Esophagus squamous epithelium (tissue), 5 donors: ENCODE results near the gene MAPK8IP1. TPM values are rescaled to one million over a fixed set of nuclear protein-coding genes. Genes with fewer than 3 reads are reported as not detected.

Source experiments
- DNase-seq: peaks from one replicate; lab custom pipeline; 2025; lab: John Stamatoyannopoulos, UW
- H3K27ac ChIP-seq, 4 donors: fragments of 200-600 bp; sonication (generic); one replicate each; pipeline ENCODE4 v1.5.1; 2016 to 2019; ENCODE audit warnings: mild to moderate bottlenecking in 1 of 4
- H3K27me3 ChIP-seq, 4 donors: fragments of 200-600 bp; sonication (generic); 1 replicate in 3 of 4; 2 replicates in 1 of 4; pipeline versions ENCODE4 v1.5.1 to v1.6.0; 2017 to 2021; ENCODE audit warnings: antibody characterized with exemption in 1 of 4
- H3K36me3 ChIP-seq, 3 donors: fragments of 200-600 bp; sonication (generic); one replicate each; pipeline ENCODE4 v1.5.1; 2016 to 2019
- H3K4me1 ChIP-seq, 3 donors: fragments of 200-600 bp; sonication (generic); one replicate each; pipeline ENCODE4 v1.5.1; 2017 to 2019
- H3K4me3 ChIP-seq, 4 donors: fragments of 200-600 bp; sonication (generic); 1 replicate in 3 of 4; 2 replicates in 1 of 4; pipeline ENCODE4 v1.5.1; 2016 to 2019; ENCODE audit warnings: mild to moderate bottlenecking in 2 of 4, moderate library complexity in 1 of 4
- H3K9me3 ChIP-seq, 3 donors: fragments of 200-600 bp; sonication (generic); one replicate each; pipeline ENCODE4 v1.5.1; 2016 to 2019
- CTCF ChIP-seq, 6 experiments: fragments of 450-650 bp in 4 of 6; fragments of 200-600 bp in 2 of 6; sonication (generic) in 2 of 6; IDR thresholded peaks; one replicate each; pipeline ENCODE4 v1.5.1; 2016 to 2019; ENCODE audit warnings: antibody characterized with exemption in 6 of 6, mild to moderate bottlenecking in 4 of 6, moderate library complexity in 4 of 6
- POLR2A ChIP-seq, 4 donors: fragments of 450-650 bp; IDR thresholded peaks; one replicate each; pipeline ENCODE4 v1.6.1; 2017; ENCODE audit warnings: antibody characterized with exemption in 4 of 4, mild to moderate bottlenecking in 4 of 4, moderate library complexity in 3 of 4
- WGBS, 2 donors: methylation state at CpG; one replicate each; pipeline ENCODE4 v1.1.5; 2018; 5-methylcytosine and 5-hydroxymethylcytosine counted together
- intact Hi-C: fragments of 100-400 bp; cut with DNase I; formaldehyde crosslinking; loops from one replicate; pipeline ENCODE4 v1.15.0; 2022
- total RNA-seq, 4 donors: library from RNA; depleted of rRNA; stranded (reverse); fragments of >200 nt; gene quantifications; one replicate each; pipeline ENCODE4 v1.1.0, GENCODE V29; 2016
- donor health status: DM: yes; HTN: yes; CAD: no.

Gene MAPK8IP1
- total RNA-seq, 4 donors from 2014 or later, result 0.57 to 4.0 (median 1.3) TPM

GRCh38 chr11:45858751-45859398, 26.6 kb upstream of the MAPK8IP1 start:
- H3K36me3 ChIP-seq, result peaks cover 4 to 82% (median 26%) of the 10 kb centered on the region in 3 donors
- 78 to 82% methylated on average over 5 of the region's 5 CpGs for WGBS, 2 donors
- intact Hi-C loops, result no loop called here

GRCh38 chr11:45859661-45860140, 25.8 kb upstream of the MAPK8IP1 start:
- Histone ChIP-seq H3K36me3 (peaks cover 4 to 90% (median 31%) of the 10 kb centered on the region in 3 donors), H3K27me3 (no peaks in the 10 kb centered on the region), H3K4me1 (peaks cover 23 to 54% (median 42%) of the 10 kb centered on the region in 3 donors), H3K4me3 (peak overlapping the region in 1 of 4 donors; percentile 13), H3K27ac (peak overlapping the region; percentile 63 to 77 (median 74)), H3K9me3 (no peaks in the 10 kb centered on the region)
- TF ChIP-seq POLR2A (IDR thresholded peaks at IDR 0.05) (no peak), CTCF (IDR thresholded peaks at IDR 0.05) (no peak)
- WGBS, 2 donors, result 33 to 38% methylated on average over 5 of the region's 12 CpGs
- DNase-seq, result no peak
- intact Hi-C loops, result no loop called here

More at GRCh38 chr11:45858751-45859398, 26.6 kb upstream of the MAPK8IP1 start:
- H3K4me1 ChIP-seq, result peaks cover 23 to 61% (median 44%) of the 10 kb centered on the region in 3 donors
- peak overlapping the region; percentile 63 to 77 (median 74) for H3K27ac ChIP-seq
- H3K4me3 ChIP-seq, result no peak overlapping the region
- no peak for TF ChIP-seq POLR2A (IDR thresholded peaks at IDR 0.05)
- TF ChIP-seq CTCF (IDR thresholded peaks at IDR 0.05), result no peak
- no peaks in the 10 kb centered on the region for H3K9me3 ChIP-seq
- DNase-seq, result no peak
- H3K27me3 ChIP-seq, result no peaks in the 10 kb centered on the region

GRCh38 chr11:45860348-45860747, 25.1 kb upstream of the MAPK8IP1 start:
- TF ChIP-seq POLR2A (IDR thresholded peaks at IDR 0.05) (no peak), CTCF (IDR thresholded peaks at IDR 0.05) (no peak)
- Histone ChIP-seq H3K4me1 (peaks cover 23 to 47% (median 42%) of the 10 kb centered on the region in 3 donors), H3K4me3 (no peak overlapping the region), H3K27me3 (no peaks in the 10 kb centered on the region), H3K27ac (peak overlapping the region; percentile 63 to 77 (median 74)), H3K36me3 (peaks cover 4 to 97% (median 35%) of the 10 kb centered on the region in 3 donors), H3K9me3 (no peaks in the 10 kb centered on the region)
- DNase-seq, result no peak
- intact Hi-C loops, result no loop called here
- WGBS, 2 donors, result 88 to 96% methylated on average over 5 of the region's 5 CpGs

GRCh38 chr11:45860764-45861510, 24.5 kb upstream of the MAPK8IP1 start:
- peaks cover 4 to 99% (median 39%) of the 10 kb centered on the region in 3 donors for H3K36me3 ChIP-seq
- peak overlapping the region in 3 of 4 donors; percentile 72 to 77 (median 75) for H3K27ac ChIP-seq
- WGBS, 2 donors, result 88 to 89% methylated on average over 7 to 10 of the region's 10 CpGs

More at GRCh38 chr11:45860764-45861510, 24.5 kb upstream of the MAPK8IP1 start:
- Histone ChIP-seq H3K4me3 (no peak overlapping the region), H3K9me3 (no peaks in the 10 kb centered on the region), H3K4me1 (peaks cover 23 to 42% (median 38%) of the 10 kb centered on the region in 3 donors), H3K27me3 (no peaks in the 10 kb centered on the region)
- no peak for DNase-seq
- intact Hi-C loops, result no loop called here
- TF ChIP-seq CTCF (IDR thresholded peaks at IDR 0.05) (no peak), POLR2A (IDR thresholded peaks at IDR 0.05) (no peak)
